Astrocyte of the spinal cord (primary cell): ENCODE data around the gene CHST14.
"Not testable (repeated sequence)": the region's sequence is repeated elsewhere in the genome, so short reads cannot be mapped to it uniquely, and the experiment has no call there.

Experiments
- DNase-seq: peaks from one replicate; pipeline ENCODE4 v3.0.0; 2011; ENCODE audit warnings: low read depth, low spot score
- H3K4me3 ChIP-seq: 2 replicates; pipeline ENCODE4 v1.5.1; 2011; ENCODE audit warnings: low read depth, mild to moderate bottlenecking, low read length, moderate library complexity
- in situ Hi-C: cut with HindIII; loops from 2 replicates; pipeline ENCODE4 v1.10.0; 2017; ENCODE audit warnings: low sequenced_read_pairs
- TF ChIP-seq, protein P1 (sequence below): IDR thresholded peaks from 2 replicates; pipeline ENCODE4 v1.5.1; 2012; ENCODE audit warnings: low read depth, mild to moderate bottlenecking, low read length, inconsistent platforms

The CHST14 gene

GRCh38 chr15:40446144-40446543 lies 24.6 kb upstream of the CHST14 start:
- in situ Hi-C loops = no loop called here
- TF ChIP-seq, protein P1, sequence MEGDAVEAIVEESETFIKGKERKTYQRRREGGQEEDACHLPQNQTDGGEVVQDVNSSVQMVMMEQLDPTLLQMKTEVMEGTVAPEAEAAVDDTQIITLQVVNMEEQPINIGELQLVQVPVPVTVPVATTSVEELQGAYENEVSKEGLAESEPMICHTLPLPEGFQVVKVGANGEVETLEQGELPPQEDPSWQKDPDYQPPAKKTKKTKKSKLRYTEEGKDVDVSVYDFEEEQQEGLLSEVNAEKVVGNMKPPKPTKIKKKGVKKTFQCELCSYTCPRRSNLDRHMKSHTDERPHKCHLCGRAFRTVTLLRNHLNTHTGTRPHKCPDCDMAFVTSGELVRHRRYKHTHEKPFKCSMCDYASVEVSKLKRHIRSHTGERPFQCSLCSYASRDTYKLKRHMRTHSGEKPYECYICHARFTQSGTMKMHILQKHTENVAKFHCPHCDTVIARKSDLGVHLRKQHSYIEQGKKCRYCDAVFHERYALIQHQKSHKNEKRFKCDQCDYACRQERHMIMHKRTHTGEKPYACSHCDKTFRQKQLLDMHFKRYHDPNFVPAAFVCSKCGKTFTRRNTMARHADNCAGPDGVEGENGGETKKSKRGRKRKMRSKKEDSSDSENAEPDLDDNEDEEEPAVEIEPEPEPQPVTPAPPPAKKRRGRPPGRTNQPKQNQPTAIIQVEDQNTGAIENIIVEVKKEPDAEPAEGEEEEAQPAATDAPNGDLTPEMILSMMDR = no peak
- no peak overlapping the region for H3K4me3 ChIP-seq
- DNase-seq = no peak

DNA sequence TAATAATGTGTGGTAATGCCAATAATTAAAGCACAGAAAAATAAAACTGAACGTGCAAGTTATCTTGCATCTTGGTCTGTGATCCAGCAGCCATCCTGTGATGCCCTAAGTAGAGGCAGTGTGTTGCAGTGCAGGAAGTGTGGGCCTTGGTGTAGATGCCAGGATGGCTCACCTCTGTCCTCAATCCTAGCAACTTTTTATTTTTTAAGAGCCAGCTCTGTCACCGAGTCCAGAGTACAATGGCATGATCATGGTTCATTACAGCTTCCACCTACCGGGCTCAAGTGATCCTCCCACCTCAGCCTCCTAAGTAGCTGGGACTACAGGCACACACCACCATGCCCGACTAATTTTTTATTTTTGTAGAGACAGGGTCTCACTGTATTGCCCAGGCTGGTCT lies 22.4 kb upstream of the CHST14 start:
- TF ChIP-seq, protein P1 = no peak
- in situ Hi-C loops = no loop called here
- H3K4me3 ChIP-seq = no peak overlapping the region
- DNase-seq = no peak

DNA sequence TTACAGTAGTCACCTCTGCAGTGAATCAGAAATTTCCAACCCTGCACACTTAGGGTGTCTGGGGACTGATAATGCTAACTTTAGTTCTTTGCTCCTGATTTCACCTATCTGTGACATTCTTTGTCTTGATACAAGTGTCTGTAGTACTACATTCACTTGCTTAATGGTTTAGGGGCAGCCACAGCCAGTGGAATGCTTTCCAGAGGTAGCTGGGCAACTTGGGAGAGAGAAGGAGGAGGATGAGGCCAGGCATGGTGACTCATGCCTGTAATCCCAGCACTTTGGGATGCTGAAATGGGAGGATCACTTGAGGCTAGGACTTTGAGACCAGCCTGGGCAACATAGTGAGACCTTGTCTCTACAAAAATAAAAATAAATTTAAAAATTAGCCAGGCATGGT lies 21.5 kb upstream of the CHST14 start:
- H3K4me3 ChIP-seq = no peak overlapping the region
- in situ Hi-C loops = no loop called here
- TF ChIP-seq, protein P1 = no peak
- DNase-seq = no peak

GRCh38 chr15:40450047-40450446 lies 20.7 kb upstream of the CHST14 start:
- DNase-seq = no peak
- H3K4me3 ChIP-seq = no peak overlapping the region
- TF ChIP-seq, protein P1 = no peak
- in situ Hi-C loops = no loop called here

DNA sequence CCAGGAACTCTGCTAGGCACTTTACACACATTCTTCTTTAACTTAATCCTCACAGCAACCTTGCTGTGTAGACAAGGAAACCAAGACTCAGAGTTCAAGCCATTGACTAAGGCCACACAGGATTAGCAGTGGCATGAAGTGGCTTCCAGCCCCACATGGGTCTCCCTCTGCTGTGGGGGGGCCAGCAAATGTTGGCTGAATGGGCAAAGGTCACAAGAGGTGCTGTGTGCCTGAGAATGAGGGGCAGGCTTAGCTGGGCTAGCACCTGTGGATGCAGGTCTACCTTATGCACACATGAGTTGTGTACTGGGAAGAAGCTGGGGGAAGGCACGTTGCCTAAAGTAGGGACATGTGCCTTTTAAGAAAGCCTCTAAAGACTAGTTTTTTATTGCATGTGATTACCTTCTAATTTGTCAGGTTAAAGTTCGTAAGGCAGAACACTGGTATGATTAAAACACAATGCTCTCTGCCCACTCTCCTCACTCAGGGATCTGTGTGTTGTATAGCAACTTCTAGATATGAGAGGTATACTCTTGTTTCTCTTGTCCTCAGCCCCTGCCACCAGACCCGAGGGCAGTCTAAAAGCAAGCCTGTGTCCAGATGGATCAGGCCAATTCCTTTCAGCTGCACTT lies 19.1 kb upstream of the CHST14 start:
- TF ChIP-seq, protein P1 = no peak
- H3K4me3 ChIP-seq = no peak overlapping the region
- in situ Hi-C loops = no loop called here
- DNase-seq = no peak

GRCh38 chr15:40452296-40453090 lies 18.3 kb upstream of the CHST14 start:
- no peak overlapping the region for H3K4me3 ChIP-seq
- in situ Hi-C loops = no loop called here
- no peak for DNase-seq
- TF ChIP-seq, protein P1 = no peak

- H3K4me3 ChIP-seq, DNase-seq, in situ Hi-C loops: not testable (repeated sequence)
Observed at GRCh38 chr15:40453941-40454340, 16.8 kb upstream of the CHST14 start.
